Ovary (tissue), 3 donors: ENCODE measurements around the gene CEMIP.

ENCODE experiments used
- CTCF ChIP-seq, 3 donors: fragments of 450-650 bp in 2 of 3; fragments of 200-600 bp in 1 of 3; IDR thresholded peaks; one replicate each; pipeline versions ENCODE4 v1.5.1 to v1.8.0; 2016 to 2022; ENCODE audit warnings: antibody characterized with exemption in 3 of 3, mild to moderate bottlenecking in 1 of 3
- EP300 ChIP-seq: sonication (generic); formaldehyde crosslinking; IDR thresholded peaks from one replicate; pipeline ENCODE4 v1.6.1; 2017; ENCODE audit warnings: antibody characterized with exemption
- donor health status: DM: no; HTN: no; CAD: no.

- TF ChIP-seq CTCF (IDR thresholded peaks at IDR 0.05) (no peak), EP300 (no peak)
Measured at GRCh38 chr15:80946576-80946975, 167.4 kb downstream of the CEMIP start.
